ENCODE data around the gene TMCC1.

Gene TMCC1

DNA sequence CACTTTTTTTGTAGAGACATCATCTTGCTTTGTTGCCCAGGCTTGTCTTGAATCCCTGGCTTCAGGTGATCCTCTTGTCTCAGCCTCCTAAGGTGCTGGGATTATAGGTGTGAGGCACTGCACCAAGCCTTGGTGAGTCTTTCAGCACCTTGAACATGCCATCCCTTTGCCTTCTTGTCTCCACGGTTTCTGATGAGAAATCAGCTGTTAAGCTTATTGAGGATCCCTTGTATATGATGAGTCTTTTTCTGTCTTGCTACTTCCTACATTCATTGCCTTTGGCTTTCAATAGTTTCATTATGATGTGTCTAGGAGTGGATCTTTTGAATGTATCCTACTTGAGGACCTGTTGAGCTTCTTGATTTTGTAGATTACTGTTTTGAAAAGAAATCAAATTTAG, 35.9 kb upstream of the TMCC1 start:
- TF ChIP-seq SIN3A (IDR thresholded peaks at IDR 0.05; ENCODE audit: borderline replicate concordance, insufficient read depth, low read length) (no peak), REST (IDR thresholded peaks at IDR 0.05; ENCODE audit: insufficient read depth in 1 of 2, low read depth in 2 of 2, low read length in 2 of 2) (no peak), POLR2AphosphoS5 (IDR thresholded peaks at IDR 0.05; ENCODE audit: low read depth, low read length) (no peak)

DNA sequence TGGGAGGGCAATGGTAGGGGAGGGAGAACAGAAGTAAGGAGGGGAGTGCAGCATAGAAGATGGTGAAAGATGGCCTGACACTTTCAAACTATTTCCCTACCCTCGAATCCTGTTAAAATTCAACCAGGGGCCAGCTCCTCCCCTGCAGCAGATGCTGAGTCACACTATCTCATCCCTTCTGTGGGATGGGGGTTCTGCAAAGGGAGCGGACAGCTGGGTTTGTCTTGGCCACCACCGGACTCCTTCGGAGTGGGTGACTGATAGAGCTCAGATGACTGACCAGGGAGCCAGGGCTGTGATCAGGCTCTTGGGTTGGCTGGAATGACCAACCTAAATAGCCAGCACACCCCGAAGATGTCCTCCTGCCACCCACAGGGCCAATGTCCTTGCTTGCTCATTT, 33.6 kb upstream of the TMCC1 start:
- TF ChIP-seq TAF1 (IDR thresholded peaks at IDR 0.05; ENCODE audit: borderline replicate concordance, insufficient read depth, low read length), result no peak
- TF ChIP-seq REST (IDR thresholded peaks at IDR 0.05; ENCODE audit: insufficient read depth in 1 of 2, low read depth in 2 of 2, low read length in 2 of 2), result no peak
- TF ChIP-seq POLR2AphosphoS5 (IDR thresholded peaks at IDR 0.05; ENCODE audit: low read depth, low read length), result no peak
- no peak for TF ChIP-seq FOXP2 (optimal IDR thresholded peaks at IDR 0.05; ENCODE audit: borderline replicate concordance, extremely low read depth, extremely low read length, insufficient read depth)
- no peak for TF ChIP-seq SIN3A (IDR thresholded peaks at IDR 0.05; ENCODE audit: borderline replicate concordance, insufficient read depth, low read length)

- TF ChIP-seq TAF1 (IDR thresholded peaks at IDR 0.05; ENCODE audit: borderline replicate concordance, insufficient read depth, low read length), result no peak
- TF ChIP-seq POLR2AphosphoS5 (IDR thresholded peaks at IDR 0.05; ENCODE audit: low read depth, low read length), result no peak
- TF ChIP-seq SIN3A (IDR thresholded peaks at IDR 0.05; ENCODE audit: borderline replicate concordance, insufficient read depth, low read length), result no peak
- TF ChIP-seq FOXP2 (optimal IDR thresholded peaks at IDR 0.05; ENCODE audit: borderline replicate concordance, extremely low read depth, extremely low read length, insufficient read depth), result no peak
- no peak for TF ChIP-seq REST (IDR thresholded peaks at IDR 0.05; ENCODE audit: insufficient read depth in 1 of 2, low read depth in 2 of 2, low read length in 2 of 2)
Measured at GRCh38 chr3:129919806-129920205, 26.3 kb upstream of the TMCC1 start.

DNA sequence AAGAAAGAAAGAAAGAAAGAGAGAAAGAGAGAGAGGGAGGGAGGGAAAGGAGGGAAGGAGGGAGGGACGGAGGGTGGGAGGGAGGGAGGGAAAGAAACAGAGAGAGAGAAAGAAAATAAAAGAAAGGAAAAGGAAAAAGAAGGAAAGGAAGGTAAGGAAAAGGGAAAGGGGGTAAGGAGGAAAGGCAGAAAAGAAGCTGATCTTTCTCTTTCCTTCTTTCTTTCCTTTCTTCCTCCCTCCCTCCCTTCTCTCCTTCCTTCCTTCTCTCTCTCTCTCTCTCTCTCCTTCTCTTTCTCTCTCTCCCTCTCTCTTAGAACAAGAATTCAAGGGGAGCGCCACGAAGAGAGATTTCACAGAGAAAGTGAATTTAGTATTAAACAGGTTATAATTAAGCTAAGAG, 25.8 kb upstream of the TMCC1 start:
- TF ChIP-seq SIN3A (IDR thresholded peaks at IDR 0.05; ENCODE audit: borderline replicate concordance, insufficient read depth, low read length), result no peak
- no peak for TF ChIP-seq POLR2AphosphoS5 (IDR thresholded peaks at IDR 0.05; ENCODE audit: low read depth, low read length)

DNA sequence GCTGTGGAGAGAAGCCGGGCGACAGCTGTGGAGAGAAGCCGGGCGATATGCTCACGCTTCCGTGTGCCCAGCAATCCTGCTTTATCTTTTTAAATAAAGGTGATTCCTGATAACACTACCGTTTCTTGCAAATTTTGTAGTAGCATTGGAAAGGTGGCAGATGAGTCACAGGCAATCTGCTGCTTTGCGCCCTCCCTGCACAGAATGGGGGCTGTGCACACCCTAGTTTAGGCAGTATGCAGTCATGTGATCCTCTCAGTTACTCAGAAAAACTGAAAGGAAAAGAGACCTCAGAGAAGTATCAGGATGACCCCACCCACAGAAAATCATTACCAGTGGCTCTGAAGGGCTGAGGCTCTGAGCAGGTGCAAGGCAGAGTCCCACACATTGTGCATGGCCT, 24.9 kb upstream of the TMCC1 start:
- TF ChIP-seq REST (IDR thresholded peaks at IDR 0.05; ENCODE audit: insufficient read depth in 1 of 2, low read depth in 2 of 2, low read length in 2 of 2) (no peak), FOXP2 (optimal IDR thresholded peaks at IDR 0.05; ENCODE audit: borderline replicate concordance, extremely low read depth, extremely low read length, insufficient read depth) (no peak), TAF1 (IDR thresholded peaks at IDR 0.05; ENCODE audit: borderline replicate concordance, insufficient read depth, low read length) (no peak), POLR2AphosphoS5 (IDR thresholded peaks at IDR 0.05; ENCODE audit: low read depth, low read length) (no peak)
